GM23338 (cell line): Measurements from ENCODE around the gene ZBTB7C.

ENCODE experiments used
- CREB1 ChIP-seq: fragments of 250-450 bp; sonication (Bioruptor Pico); IDR thresholded peaks from 2 replicates; pipeline ENCODE4 v1.5.0; 2020; ENCODE audit warnings: low read depth, mild to moderate bottlenecking, moderate library complexity
- CTCF ChIP-seq, 2 experiments: fragments of 200-600 bp in 1 of 2; sonication (generic) in 1 of 2; conservative IDR thresholded peaks; 2 replicates each; pipeline versions ENCODE4 v1.5.1 to v1.6.1; 2016 to 2017; ENCODE audit warnings: antibody characterized with exemption in 2 of 2, low read depth in 2 of 2, mild to moderate bottlenecking in 2 of 2, moderate library complexity in 1 of 2
- EZH2 ChIP-seq: fragments of 200-600 bp; sonication (generic); IDR thresholded peaks from one replicate; pipeline ENCODE4 v1.8.0; 2017; ENCODE audit warnings: antibody characterized with exemption, mild to moderate bottlenecking, low read depth; ENCODE audit not compliant: unreplicated experiment
- EZH2phosphoT487 ChIP-seq: fragments of 200-600 bp; sonication (generic); IDR thresholded peaks from one replicate; pipeline ENCODE4 v1.8.1; 2018; ENCODE audit warnings: antibody characterized with exemption; ENCODE audit not compliant: unreplicated experiment
- JUNB ChIP-seq: IDR thresholded peaks from one replicate; pipeline ENCODE4 v1.6.1; 2016; ENCODE audit warnings: antibody characterized with exemption; ENCODE audit not compliant: unreplicated experiment
- NANOG ChIP-seq: IDR thresholded peaks from 2 replicates; pipeline ENCODE4 v1.6.1; 2016; ENCODE audit warnings: antibody characterized with exemption, borderline replicate concordance
- POLR2AphosphoS5 ChIP-seq: IDR thresholded peaks from 2 replicates; pipeline ENCODE4 v1.6.1; 2016; ENCODE audit warnings: antibody characterized with exemption, low read depth
- ZNF114 ChIP-seq: fragments of 250-450 bp; sonication (Bioruptor Pico); IDR thresholded peaks from 2 replicates; pipeline ENCODE4 v1.5.0; 2020; ENCODE audit warnings: mild to moderate bottlenecking, moderate library complexity
- ZNF331 ChIP-seq: fragments of 250-450 bp; sonication (Bioruptor Pico); IDR thresholded peaks from 2 replicates; pipeline ENCODE4 v1.5.0; 2020; ENCODE audit warnings: low read depth, mild to moderate bottlenecking, moderate library complexity
- TF ChIP-seq, protein P1 (sequence below): IDR thresholded peaks from one replicate; pipeline ENCODE4 v1.6.1; 2018; ENCODE audit warnings: antibody characterized with exemption; ENCODE audit not compliant: unreplicated experiment
- TF ChIP-seq, protein P2 (sequence below): IDR thresholded peaks from 2 replicates; pipeline ENCODE4 v1.6.1; 2016; ENCODE audit warnings: antibody characterized with exemption
- TF ChIP-seq, protein P3 (sequence below): fragments of 250-450 bp; sonication (Bioruptor Pico); IDR thresholded peaks from 2 replicates; pipeline ENCODE4 v1.5.0; 2020; ENCODE audit warnings: mild to moderate bottlenecking, moderate library complexity

DNA sequence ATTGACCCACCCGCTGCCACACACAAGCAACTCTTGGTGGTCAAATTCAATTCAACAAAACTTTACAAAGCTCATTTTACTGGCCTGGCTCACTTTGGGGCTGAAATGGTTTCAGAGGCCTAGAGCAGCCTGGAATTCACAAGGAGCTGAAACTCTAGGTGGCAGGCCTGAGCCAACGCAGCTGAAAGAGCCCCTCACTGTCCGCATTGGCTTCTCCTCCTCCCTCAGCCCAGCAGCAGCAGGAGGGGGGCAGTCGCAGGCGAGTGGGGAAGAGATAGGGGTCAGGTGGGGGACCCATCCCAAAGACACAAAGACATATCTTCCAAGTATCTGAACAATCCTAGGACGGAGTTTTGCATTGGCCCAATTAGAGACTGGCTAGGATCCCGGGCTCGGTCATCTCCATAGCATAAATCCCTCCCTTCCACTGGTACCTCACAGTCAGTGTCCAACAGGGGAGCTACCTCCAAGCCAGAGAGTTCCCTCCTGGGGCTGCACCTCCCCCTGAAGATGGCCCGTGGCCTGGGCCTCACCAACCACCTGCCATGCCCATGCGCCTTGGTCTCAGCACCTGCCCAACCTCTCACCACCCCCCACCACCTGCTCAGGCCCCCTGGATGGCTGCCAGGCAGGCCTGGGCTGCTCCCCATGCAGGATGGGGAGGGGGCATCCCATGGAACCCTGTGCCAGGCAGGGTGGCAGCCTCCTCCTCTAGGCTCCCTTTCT, 113.4 kb downstream of the ZBTB7C start:
- TF ChIP-seq POLR2AphosphoS5, result no peak
- TF ChIP-seq CTCF (conservative IDR thresholded peaks at IDR 0.05; ENCODE audit: low read depth in 2 of 2), result peak; percentile 57 to 82
- TF ChIP-seq, protein P1, sequence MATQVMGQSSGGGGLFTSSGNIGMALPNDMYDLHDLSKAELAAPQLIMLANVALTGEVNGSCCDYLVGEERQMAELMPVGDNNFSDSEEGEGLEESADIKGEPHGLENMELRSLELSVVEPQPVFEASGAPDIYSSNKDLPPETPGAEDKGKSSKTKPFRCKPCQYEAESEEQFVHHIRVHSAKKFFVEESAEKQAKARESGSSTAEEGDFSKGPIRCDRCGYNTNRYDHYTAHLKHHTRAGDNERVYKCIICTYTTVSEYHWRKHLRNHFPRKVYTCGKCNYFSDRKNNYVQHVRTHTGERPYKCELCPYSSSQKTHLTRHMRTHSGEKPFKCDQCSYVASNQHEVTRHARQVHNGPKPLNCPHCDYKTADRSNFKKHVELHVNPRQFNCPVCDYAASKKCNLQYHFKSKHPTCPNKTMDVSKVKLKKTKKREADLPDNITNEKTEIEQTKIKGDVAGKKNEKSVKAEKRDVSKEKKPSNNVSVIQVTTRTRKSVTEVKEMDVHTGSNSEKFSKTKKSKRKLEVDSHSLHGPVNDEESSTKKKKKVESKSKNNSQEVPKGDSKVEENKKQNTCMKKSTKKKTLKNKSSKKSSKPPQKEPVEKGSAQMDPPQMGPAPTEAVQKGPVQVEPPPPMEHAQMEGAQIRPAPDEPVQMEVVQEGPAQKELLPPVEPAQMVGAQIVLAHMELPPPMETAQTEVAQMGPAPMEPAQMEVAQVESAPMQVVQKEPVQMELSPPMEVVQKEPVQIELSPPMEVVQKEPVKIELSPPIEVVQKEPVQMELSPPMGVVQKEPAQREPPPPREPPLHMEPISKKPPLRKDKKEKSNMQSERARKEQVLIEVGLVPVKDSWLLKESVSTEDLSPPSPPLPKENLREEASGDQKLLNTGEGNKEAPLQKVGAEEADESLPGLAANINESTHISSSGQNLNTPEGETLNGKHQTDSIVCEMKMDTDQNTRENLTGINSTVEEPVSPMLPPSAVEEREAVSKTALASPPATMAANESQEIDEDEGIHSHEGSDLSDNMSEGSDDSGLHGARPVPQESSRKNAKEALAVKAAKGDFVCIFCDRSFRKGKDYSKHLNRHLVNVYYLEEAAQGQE, result no peak
- no peak for TF ChIP-seq ZNF114 (CRISPR knock-in tag)
- no peak for TF ChIP-seq EZH2
- TF ChIP-seq CREB1 (CRISPR knock-in tag), result no peak
- TF ChIP-seq, protein P2, sequence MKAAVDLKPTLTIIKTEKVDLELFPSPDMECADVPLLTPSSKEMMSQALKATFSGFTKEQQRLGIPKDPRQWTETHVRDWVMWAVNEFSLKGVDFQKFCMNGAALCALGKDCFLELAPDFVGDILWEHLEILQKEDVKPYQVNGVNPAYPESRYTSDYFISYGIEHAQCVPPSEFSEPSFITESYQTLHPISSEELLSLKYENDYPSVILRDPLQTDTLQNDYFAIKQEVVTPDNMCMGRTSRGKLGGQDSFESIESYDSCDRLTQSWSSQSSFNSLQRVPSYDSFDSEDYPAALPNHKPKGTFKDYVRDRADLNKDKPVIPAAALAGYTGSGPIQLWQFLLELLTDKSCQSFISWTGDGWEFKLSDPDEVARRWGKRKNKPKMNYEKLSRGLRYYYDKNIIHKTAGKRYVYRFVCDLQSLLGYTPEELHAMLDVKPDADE, result no peak
- TF ChIP-seq EZH2phosphoT487, result no peak
- no peak for TF ChIP-seq ZNF331 (CRISPR knock-in tag)
- TF ChIP-seq JUNB, result no peak
- TF ChIP-seq, protein P3, sequence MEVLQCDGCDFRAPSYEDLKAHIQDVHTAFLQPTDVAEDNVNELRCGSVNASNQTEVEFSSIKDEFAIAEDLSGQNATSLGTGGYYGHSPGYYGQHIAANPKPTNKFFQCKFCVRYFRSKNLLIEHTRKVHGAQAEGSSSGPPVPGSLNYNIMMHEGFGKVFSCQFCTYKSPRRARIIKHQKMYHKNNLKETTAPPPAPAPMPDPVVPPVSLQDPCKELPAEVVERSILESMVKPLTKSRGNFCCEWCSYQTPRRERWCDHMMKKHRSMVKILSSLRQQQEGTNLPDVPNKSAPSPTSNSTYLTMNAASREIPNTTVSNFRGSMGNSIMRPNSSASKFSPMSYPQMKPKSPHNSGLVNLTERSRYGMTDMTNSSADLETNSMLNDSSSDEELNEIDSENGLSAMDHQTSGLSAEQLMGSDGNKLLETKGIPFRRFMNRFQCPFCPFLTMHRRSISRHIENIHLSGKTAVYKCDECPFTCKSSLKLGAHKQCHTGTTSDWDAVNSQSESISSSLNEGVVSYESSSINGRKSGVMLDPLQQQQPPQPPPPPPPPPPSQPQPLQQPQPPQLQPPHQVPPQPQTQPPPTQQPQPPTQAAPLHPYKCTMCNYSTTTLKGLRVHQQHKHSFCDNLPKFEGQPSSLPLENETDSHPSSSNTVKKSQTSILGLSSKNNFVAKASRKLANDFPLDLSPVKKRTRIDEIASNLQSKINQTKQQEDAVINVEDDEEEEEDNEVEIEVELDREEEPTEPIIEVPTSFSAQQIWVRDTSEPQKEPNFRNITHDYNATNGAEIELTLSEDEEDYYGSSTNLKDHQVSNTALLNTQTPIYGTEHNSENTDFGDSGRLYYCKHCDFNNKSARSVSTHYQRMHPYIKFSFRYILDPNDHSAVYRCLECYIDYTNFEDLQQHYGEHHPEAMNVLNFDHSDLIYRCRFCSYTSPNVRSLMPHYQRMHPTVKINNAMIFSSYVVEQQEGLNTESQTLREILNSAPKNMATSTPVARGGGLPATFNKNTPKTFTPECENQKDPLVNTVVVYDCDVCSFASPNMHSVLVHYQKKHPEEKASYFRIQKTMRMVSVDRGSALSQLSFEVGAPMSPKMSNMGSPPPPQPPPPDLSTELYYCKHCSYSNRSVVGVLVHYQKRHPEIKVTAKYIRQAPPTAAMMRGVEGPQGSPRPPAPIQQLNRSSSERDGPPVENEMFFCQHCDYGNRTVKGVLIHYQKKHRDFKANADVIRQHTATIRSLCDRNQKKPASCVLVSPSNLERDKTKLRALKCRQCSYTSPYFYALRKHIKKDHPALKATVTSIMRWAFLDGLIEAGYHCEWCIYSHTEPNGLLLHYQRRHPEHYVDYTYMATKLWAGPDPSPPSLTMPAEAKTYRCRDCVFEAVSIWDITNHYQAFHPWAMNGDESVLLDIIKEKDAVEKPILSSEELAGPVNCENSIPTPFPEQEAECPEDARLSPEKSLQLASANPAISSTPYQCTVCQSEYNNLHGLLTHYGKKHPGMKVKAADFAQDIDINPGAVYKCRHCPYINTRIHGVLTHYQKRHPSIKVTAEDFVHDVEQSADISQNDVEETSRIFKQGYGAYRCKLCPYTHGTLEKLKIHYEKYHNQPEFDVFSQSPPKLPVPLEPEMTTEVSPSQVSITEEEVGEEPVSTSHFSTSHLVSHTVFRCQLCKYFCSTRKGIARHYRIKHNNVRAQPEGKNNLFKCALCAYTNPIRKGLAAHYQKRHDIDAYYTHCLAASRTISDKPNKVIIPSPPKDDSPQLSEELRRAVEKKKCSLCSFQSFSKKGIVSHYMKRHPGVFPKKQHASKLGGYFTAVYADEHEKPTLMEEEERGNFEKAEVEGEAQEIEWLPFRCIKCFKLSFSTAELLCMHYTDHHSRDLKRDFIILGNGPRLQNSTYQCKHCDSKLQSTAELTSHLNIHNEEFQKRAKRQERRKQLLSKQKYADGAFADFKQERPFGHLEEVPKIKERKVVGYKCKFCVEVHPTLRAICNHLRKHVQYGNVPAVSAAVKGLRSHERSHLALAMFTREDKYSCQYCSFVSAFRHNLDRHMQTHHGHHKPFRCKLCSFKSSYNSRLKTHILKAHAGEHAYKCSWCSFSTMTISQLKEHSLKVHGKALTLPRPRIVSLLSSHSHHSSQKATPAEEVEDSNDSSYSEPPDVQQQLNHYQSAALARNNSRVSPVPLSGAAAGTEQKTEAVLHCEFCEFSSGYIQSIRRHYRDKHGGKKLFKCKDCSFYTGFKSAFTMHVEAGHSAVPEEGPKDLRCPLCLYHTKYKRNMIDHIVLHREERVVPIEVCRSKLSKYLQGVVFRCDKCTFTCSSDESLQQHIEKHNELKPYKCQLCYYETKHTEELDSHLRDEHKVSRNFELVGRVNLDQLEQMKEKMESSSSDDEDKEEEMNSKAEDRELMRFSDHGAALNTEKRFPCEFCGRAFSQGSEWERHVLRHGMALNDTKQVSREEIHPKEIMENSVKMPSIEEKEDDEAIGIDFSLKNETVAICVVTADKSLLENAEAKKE, result no peak
- no peak for TF ChIP-seq NANOG
